ENCODE results near the gene COX4I1.

Gene COX4I1

DNA sequence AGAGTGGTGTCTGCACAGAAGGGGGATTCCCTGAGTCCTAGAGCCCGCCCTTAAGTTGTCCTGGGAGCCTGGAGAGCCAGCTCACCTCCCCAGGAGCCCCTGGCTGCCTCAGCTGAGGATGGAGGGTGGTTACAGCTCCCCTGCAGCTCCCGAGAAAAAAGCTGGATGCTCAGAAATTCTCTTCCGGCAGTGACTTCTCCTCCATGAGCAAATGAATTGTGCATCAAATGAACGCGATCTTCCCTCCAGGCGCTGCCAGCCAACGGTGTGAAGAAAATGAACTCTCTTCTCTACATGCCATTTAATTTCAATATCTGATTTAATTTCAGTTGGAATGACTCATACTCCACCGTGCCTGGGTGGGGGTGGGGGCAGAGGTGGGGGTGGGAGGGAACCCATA lies 34.3 kb upstream of the COX4I1 start:
- no peak for DNase-seq (ENCODE audit: low read depth, low spot score)
- POLR2A ChIA-PET = no interaction called here
- no peak for TF ChIP-seq CTCF (IDR thresholded peaks at IDR 0.05; ENCODE audit: insufficient read depth, low read length, missing control alignments)
- H3K4me3 ChIP-seq (ENCODE audit: low read depth, low read length) = no peak overlapping the region
- CTCF ChIA-PET = interaction anchor here (1.1 kb wide), 1 partner anchor 48 kb away, joined by 4 read pairs; no protein-coding TSS in a partner anchor

- ChIA-PET POLR2A (no interaction called here), CTCF (interaction anchor here (1.1 kb wide), 1 partner anchor 49 kb away, joined by 4 read pairs; no protein-coding TSS in a partner anchor)
- no peak for DNase-seq (ENCODE audit: low read depth, low spot score)
- H3K4me3 ChIP-seq (ENCODE audit: low read depth, low read length) = no peak overlapping the region
- no peak for TF ChIP-seq CTCF (IDR thresholded peaks at IDR 0.05; ENCODE audit: insufficient read depth, low read length, missing control alignments)
Observed at GRCh38 chr16:85765767-85766166, 33.7 kb upstream of the COX4I1 start.

DNA sequence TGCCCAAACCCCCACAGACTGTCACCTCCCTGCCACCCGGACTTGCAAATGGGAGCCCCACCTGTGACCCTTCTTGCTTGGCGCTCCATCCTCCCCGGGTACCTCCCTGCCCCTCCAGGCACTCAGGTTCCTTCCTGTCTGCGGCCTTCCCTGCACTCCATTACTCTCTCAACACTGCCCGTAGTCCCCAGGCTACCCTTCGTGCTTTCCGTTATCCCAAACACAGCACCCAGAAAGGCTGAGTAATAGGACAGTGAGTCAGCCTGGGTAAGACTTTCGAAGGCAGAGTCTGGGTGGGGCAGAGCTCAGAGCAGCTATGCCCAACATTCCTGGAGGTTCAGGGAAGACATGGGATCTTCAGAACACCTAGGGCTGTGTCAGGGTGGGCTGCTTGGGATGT lies 32.0 kb upstream of the COX4I1 start:
- DNase-seq (ENCODE audit: low read depth, low spot score) = peak; percentile 60
- ChIA-PET CTCF (interaction anchor here (1.1 kb wide), 1 partner anchor 54 kb away, joined by 5 read pairs; no protein-coding TSS in a partner anchor), POLR2A (interaction anchor here (1.0 kb wide), 1 partner anchor 11 kb away, joined by 3 read pairs; no protein-coding TSS in a partner anchor)
- no peak overlapping the region for H3K4me3 ChIP-seq (ENCODE audit: low read depth, low read length)
- TF ChIP-seq CTCF (IDR thresholded peaks at IDR 0.05; ENCODE audit: insufficient read depth, low read length, missing control alignments) = no peak

GRCh38 chr16:85768199-85768598 lies 31.3 kb upstream of the COX4I1 start:
- no peak for TF ChIP-seq CTCF (IDR thresholded peaks at IDR 0.05; ENCODE audit: insufficient read depth, low read length, missing control alignments)
- DNase-seq (ENCODE audit: low read depth, low spot score) = no peak

GRCh38 chr16:85770741-85771140 lies 28.8 kb upstream of the COX4I1 start:
- CTCF ChIA-PET = interaction anchor here (0.8 to 1.1 kb wide), 3 partner anchors 11 to 55 kb away, joined by 3 read pairs; no protein-coding TSS in a partner anchor
- TF ChIP-seq CTCF (IDR thresholded peaks at IDR 0.05; ENCODE audit: insufficient read depth, low read length, missing control alignments) = no peak
- POLR2A ChIA-PET = no interaction called here
- no peak for DNase-seq (ENCODE audit: low read depth, low spot score)
- no peak overlapping the region for H3K4me3 ChIP-seq (ENCODE audit: low read depth, low read length)

More at GRCh38 chr16:85768199-85768598, 31.3 kb upstream of the COX4I1 start:
- no peak overlapping the region for H3K4me3 ChIP-seq (ENCODE audit: low read depth, low read length)
- POLR2A ChIA-PET = interaction anchor here (1.0 kb wide), 1 partner anchor 11 kb away, joined by 3 read pairs; no protein-coding TSS in a partner anchor
- CTCF ChIA-PET = interaction anchor here (1.1 kb wide), 1 partner anchor 53 kb away, joined by 5 read pairs; no protein-coding TSS in a partner anchor

DNA sequence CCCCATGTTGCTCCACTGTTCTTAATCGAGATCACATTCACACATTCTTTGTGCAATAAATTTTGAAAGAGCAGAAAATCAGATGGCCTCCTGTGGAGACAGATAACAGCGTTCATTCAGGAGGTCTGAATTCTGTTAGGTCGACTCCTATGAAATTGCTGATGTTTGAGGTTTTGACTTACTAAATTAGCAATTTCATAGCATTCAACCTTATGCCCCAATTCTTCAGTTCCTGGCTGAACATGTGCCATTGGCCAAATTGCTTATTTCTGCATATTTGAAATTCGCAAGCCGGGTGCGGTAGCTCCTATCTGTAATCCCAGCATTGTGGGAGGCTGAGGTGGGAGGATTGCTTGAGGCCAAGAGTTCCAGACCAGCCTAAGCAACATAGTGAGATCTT lies 26.5 kb upstream of the COX4I1 start:
- H3K4me3 ChIP-seq (ENCODE audit: low read depth, low read length) = no peak overlapping the region
- no peak for TF ChIP-seq CTCF (IDR thresholded peaks at IDR 0.05; ENCODE audit: insufficient read depth, low read length, missing control alignments)
- DNase-seq (ENCODE audit: low read depth, low spot score) = no peak
- CTCF ChIA-PET = no interaction called here
- POLR2A ChIA-PET = no interaction called here

Measured in AG04449 (cell line).